Measurements from ENCODE around the gene HRC. TPM values are rescaled to one million over a fixed set of nuclear protein-coding genes. Genes with fewer than 3 reads are reported as not detected.

The HRC gene
- total RNA-seq (1,000 to 10,000 TPM in 4 of 9 donors, 100 to 1,000 TPM in 5; 544 to 1,953 (median 875) TPM), polyA plus RNA-seq (100 to 1,000 TPM; 267 to 867 TPM)
- long read RNA-seq, donor 1, transcript HRC-204 (4 exons, 303 nt), result minor isoform, 17 of 1,889 reads
- long read RNA-seq, donor 1, transcript HRC-201 (6 exons, 2,385 nt), result major isoform, 1,454 of 1,889 reads
- long read RNA-seq, donor 1, partial matches to known transcripts, result 10 of 1,889 reads
- long read RNA-seq, donor 1, other reads (novel, unspliced or antisense), result 406 of 1,889 reads
- long read RNA-seq, donor 2, transcript HRC-204 (4 exons, 303 nt), result minor isoform, 7 of 2,691 reads
- long read RNA-seq, donor 2, transcript HRC-201 (6 exons, 2,385 nt), result major isoform, 707 of 2,691 reads
- long read RNA-seq, donor 2, partial matches to known transcripts, result 1 of 2,691 reads
- long read RNA-seq, donor 2, other reads (novel, unspliced or antisense), result 1,976 of 2,691 reads
- long read RNA-seq, donor 3, transcript HRC-204 (4 exons, 303 nt), result minor isoform, 8 of 576 reads
- long read RNA-seq, donor 3, transcript HRC-201 (6 exons, 2,385 nt), result major isoform, 442 of 576 reads
- long read RNA-seq, donor 3, partial matches to known transcripts, result 2 of 576 reads
- long read RNA-seq, donor 3, other reads (novel, unspliced or antisense), result 124 of 576 reads

GRCh38 chr19:49155005-49155819, at the start of gene HRC:
Gene HRC, minus strand, starts transcription at chr19:49155396. Its CDS starts 159 bp downstream, at chr19:49155237.
- Histone ChIP-seq H3K4me1 (peaks cover 0 to 47% (median 28%) of the 10 kb centered on the region in 12 donors), H3K27me3 (peaks cover 0 to 8% (median 0%) of the 10 kb centered on the region in 9 donors), H3K9me3 (no peaks in the 10 kb centered on the region), H3K4me3 (peak within 1 kb of the TSS; percentile 22 to 92 (median 69)), H3K36me3 (peaks cover 0 to 6% (median 0%) of the 10 kb centered on the region in 9 donors), H3K27ac (peak within 1 kb of the TSS; percentile 82 to 100 (median 95))
- 20 to 42% (median 35%) methylated on average over 18 to 19 of the region's 19 CpGs for WGBS, 4 donors
- intact Hi-C loops (cut with DNase I), result loop anchor here in 2 of 10 donors (5.0 to 10.0 kb wide), 3 partner anchors 42 to 280 kb away; partner anchors contain the start of genes PPP1R15A (in 1 of the 2) and SNRNP70 (in 1 of the 2)
- ATAC-seq (peak; percentile 70 to 79 (median 76)), DNase-seq (peak; percentile 84 to 86 (median 85))
- TF ChIP-seq POLR2A (IDR thresholded peaks at IDR 0.05) (peak; percentile 20 to 76), CTCF (IDR thresholded peaks at IDR 0.05) (no peak)

- peaks cover 0 to 91% (median 79%) of the 10 kb centered on the region in 9 donors for H3K36me3 ChIP-seq
- H3K4me1 ChIP-seq, result peaks cover 0 to 16% (median 6%) of the 10 kb centered on the region in 12 donors
- DNase-seq, result no peak
- H3K27ac ChIP-seq, result no peak overlapping the region
- intact Hi-C loops (cut with DNase I), result loop anchor here in 4 of 10 donors (5.0 to 10.0 kb wide), 2 partner anchors 104 to 206 kb away; partner anchors contain the start of genes GYS1 (in 2 of the 4) and RUVBL2 (in 2 of the 4)
- 92 to 95% (median 94%) methylated on average over 7 of the region's 7 CpGs for WGBS, 4 donors
- no peak for ATAC-seq
- no peak for TF ChIP-seq CTCF (IDR thresholded peaks at IDR 0.05)
- no peak for TF ChIP-seq POLR2A (IDR thresholded peaks at IDR 0.05)
- H3K9me3 ChIP-seq, result no peaks in the 10 kb centered on the region
- no peak overlapping the region for H3K4me3 ChIP-seq
- H3K27me3 ChIP-seq, result no peaks in the 10 kb centered on the region
Observed at GRCh38 chr19:49201042-49201441, 45.8 kb upstream of the HRC start.

- intact Hi-C loops (cut with DNase I), result loop anchor here in 4 of 10 donors (5.0 to 10.0 kb wide), 2 partner anchors 103 to 206 kb away; partner anchors contain the start of genes GYS1 (in 2 of the 4) and RUVBL2 (in 2 of the 4)
- WGBS, 4 donors, result 89 to 92% (median 91%) methylated on average over 27 to 29 of the region's 29 CpGs
- ATAC-seq, result peak in 2 of 4 donors; percentile 26 to 44
Observed at GRCh38 chr19:49200238-49200862, 45.2 kb upstream of the HRC start.

More at GRCh38 chr19:49200238-49200862, 45.2 kb upstream of the HRC start:
- no peak overlapping the region for H3K4me3 ChIP-seq
- no peaks in the 10 kb centered on the region for H3K9me3 ChIP-seq
- peaks cover 0 to 17% (median 6%) of the 10 kb centered on the region in 12 donors for H3K4me1 ChIP-seq
- TF ChIP-seq POLR2A (IDR thresholded peaks at IDR 0.05), result no peak
- no peak for TF ChIP-seq CTCF (IDR thresholded peaks at IDR 0.05)
- peaks cover 0 to 90% (median 75%) of the 10 kb centered on the region in 9 donors for H3K36me3 ChIP-seq
- no peak for DNase-seq
- H3K27ac ChIP-seq, result no peak overlapping the region
- H3K27me3 ChIP-seq, result no peaks in the 10 kb centered on the region
